Naive B cell (primary cell): ENCODE results near the gene HNRNPAB. TPM values are rescaled to one million over a fixed set of nuclear protein-coding genes. Genes with fewer than 3 reads are reported as not detected.

ENCODE experiments used
- ATAC-seq, 2 donors: fragments of 150-1000 bp; cut with Tn5 transposase; 2 replicates each; pipeline ENCODE4 v1.10.0; 2021; ENCODE audit warnings: low read depth in 2 of 2, mild to moderate bottlenecking in 2 of 2, moderate library complexity in 2 of 2
- DNase-seq: peaks from one replicate; pipeline ENCODE4 v3.0.0; 2022
- H3K27ac Mint-ChIP-seq, 6 donors: one replicate each; pipeline ENCODE4 v1.8.0; 2020 to 2022; ENCODE audit warnings: mild to moderate bottlenecking in 6 of 6, mixed read lengths in 6 of 6, moderate library complexity in 5 of 6, inconsistent platforms in 2 of 6
- H3K27me3 Mint-ChIP-seq, 3 donors: one replicate each; pipeline ENCODE4 v1.8.0; 2021 to 2022; ENCODE audit warnings: mixed read lengths in 3 of 3, mild to moderate bottlenecking in 1 of 3
- H3K36me3 Mint-ChIP-seq, 2 donors: one replicate each; pipeline ENCODE4 v1.8.0; 2020 to 2022; ENCODE audit warnings: mixed read lengths in 2 of 2, inconsistent platforms in 1 of 2, mild to moderate bottlenecking in 1 of 2
- H3K4me1 Mint-ChIP-seq, 3 donors: one replicate each; pipeline ENCODE4 v1.8.0; 2020 to 2022; ENCODE audit warnings: mixed read lengths in 3 of 3, inconsistent platforms in 1 of 3, mild to moderate bottlenecking in 1 of 3, moderate library complexity in 1 of 3
- H3K4me3 Mint-ChIP-seq, 8 donors: one replicate each; pipeline ENCODE4 v1.8.0; 2020 to 2022; ENCODE audit warnings: mild to moderate bottlenecking in 8 of 8, mixed read lengths in 8 of 8, moderate library complexity in 8 of 8, inconsistent platforms in 2 of 8
- H3K9me3 Mint-ChIP-seq, 7 donors: one replicate each; pipeline ENCODE4 v1.8.0; 2020 to 2022; ENCODE audit warnings: mixed read lengths in 7 of 7, mild to moderate bottlenecking in 5 of 7, inconsistent platforms in 2 of 7, moderate library complexity in 1 of 7
- polyA plus RNA-seq, 6 donors: library from polyadenylated mRNA; unstranded; fragments of 300-500 nt; fragmentation: Illumina TruSeq; gene quantifications; one replicate each; pipeline ENCODE4 v1.2.3, GENCODE V29; 2021; ENCODE audit warnings: low read depth in 6 of 6

HNRNPAB gene
- 10 to 100 TPM; 33.3 to 65.8 (median 51.7) TPM for polyA plus RNA-seq

DNA sequence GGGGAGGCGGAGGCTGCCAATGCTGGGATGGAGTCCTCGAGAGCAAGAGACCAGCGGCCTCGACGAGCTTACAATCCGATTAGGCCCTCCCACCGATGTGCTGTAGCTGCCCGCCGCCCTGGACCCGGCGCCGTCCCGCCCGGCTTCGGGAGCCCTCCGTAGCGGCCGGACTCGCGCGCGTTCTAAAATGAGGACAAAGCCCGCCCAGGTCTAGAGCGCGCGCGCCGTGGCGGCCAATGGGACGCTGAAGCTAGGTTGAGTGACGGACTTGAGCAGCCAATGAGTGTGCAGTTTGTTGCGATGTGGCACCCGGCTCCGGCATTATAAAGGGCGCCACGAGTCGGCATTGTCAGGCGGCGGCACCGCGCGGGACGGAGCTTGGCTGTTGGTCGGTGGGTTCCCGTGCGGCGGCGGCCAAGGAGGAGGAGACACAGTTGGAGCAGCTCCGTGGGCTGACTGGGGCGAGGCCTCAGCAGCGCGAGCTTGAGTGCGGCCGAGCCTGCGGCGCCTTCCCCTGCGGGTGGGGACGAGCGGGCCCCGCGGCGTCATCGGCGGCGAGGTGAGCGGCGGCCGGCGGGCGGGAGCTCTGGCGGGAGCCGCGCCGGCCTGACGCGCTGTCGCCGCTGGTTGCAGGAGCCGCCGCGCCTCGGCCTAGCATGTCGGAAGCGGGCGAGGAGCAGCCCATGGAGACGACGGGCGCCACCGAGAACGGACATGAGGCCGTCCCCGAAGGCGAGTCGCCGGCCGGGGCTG is at the start of gene HNRNPAB:
HNRNPAB (plus strand) TSS at position 352 of the 753 bp plus-strand sequence; CDS start at position 657, 305 bp downstream.
- Mint-ChIP-seq H3K4me1 (peaks cover 17 to 36% (median 27%) of the 10 kb centered on the region in 3 donors), H3K4me3 (peak within 1 kb of the TSS; percentile 95 to 99 (median 98)), H3K9me3 (peaks cover 0 to 3% (median 0%) of the 10 kb centered on the region in 7 donors), H3K27ac (peak within 1 kb of the TSS; percentile 75 to 100 (median 100)), H3K27me3 (peaks cover 0 to 5% (median 0%) of the 10 kb centered on the region in 3 donors), H3K36me3 (peaks cover 5 to 18% of the 10 kb centered on the region in 2 donors)
- peak; percentile 94 for DNase-seq
- peak; percentile 84 to 87 for ATAC-seq

DNA sequence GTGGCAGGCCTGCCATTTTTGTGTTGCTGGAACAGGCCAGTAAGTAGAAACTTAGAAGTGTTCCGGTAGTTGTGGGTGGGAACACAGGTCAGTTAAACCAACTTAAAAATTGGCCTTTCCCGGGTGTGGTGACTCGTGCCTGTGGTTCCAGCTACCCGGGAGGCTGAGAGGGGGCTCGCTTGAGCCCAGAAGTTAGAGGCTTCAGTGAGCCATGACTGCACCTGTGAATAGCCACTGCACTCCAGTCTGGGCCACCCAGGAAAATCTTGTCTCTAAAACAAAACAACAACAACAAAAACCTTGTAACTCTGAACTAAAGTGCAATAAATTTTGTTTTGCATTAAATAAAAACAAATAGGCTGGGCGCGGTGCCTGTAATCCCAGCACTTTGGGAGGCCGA is 49.3 kb upstream of the HNRNPAB start:
- no peak for DNase-seq
- Mint-ChIP-seq H3K27ac (peak overlapping the region in 2 of 6 donors; percentile 34 to 47), H3K36me3 (no peaks in the 10 kb centered on the region), H3K4me3 (peak overlapping the region in 3 of 8 donors; percentile 91 to 98 (median 98)), H3K4me1 (peaks cover 30 to 40% (median 32%) of the 10 kb centered on the region in 3 donors), H3K9me3 (no peaks in the 10 kb centered on the region), H3K27me3 (no peaks in the 10 kb centered on the region)
- no peak for ATAC-seq

DNA sequence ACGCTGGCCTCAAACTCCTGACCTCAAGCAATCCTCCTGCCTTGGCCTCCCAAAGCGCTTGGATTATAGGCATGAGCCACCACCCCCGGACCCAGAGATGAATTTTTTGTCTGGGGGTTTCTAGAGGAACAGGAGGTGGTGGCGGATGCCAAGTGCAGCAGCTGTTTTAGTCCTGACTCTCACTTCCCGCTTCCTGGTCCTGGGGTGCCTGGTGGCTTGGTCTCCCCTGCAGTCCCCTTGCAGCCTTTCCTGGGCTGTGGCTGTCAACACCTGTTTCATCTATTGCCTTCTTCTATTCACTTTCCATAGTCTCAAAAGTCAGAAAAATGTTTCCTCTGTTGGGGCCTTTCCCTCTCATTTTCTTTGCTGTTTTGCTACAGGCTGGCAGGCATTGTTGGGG is 44.2 kb upstream of the HNRNPAB start:
- Mint-ChIP-seq H3K4me1 (peaks cover 8 to 12% (median 11%) of the 10 kb centered on the region in 3 donors), H3K27me3 (peaks cover 0 to 14% (median 11%) of the 10 kb centered on the region in 3 donors), H3K9me3 (no peaks in the 10 kb centered on the region), H3K27ac (peak overlapping the region in 1 of 6 donors; percentile 83), H3K36me3 (no peaks in the 10 kb centered on the region), H3K4me3 (peak overlapping the region in 1 of 8 donors; percentile 51)
- no peak for DNase-seq
- ATAC-seq: no peak

GRCh38 chr5:178162481-178162880 is 41.9 kb upstream of the HNRNPAB start:
- DNase-seq: no peak
- no peaks in the 10 kb centered on the region for H3K9me3 Mint-ChIP-seq
- H3K36me3 Mint-ChIP-seq: no peaks in the 10 kb centered on the region
- peaks cover 0 to 14% (median 11%) of the 10 kb centered on the region in 3 donors for H3K27me3 Mint-ChIP-seq
- peak overlapping the region in 1 of 6 donors; percentile 70 for H3K27ac Mint-ChIP-seq
- H3K4me1 Mint-ChIP-seq: peaks cover 8 to 12% (median 11%) of the 10 kb centered on the region in 3 donors
- no peak for ATAC-seq
- H3K4me3 Mint-ChIP-seq: peak overlapping the region in 1 of 8 donors; percentile 21

- peaks cover 0 to 14% (median 11%) of the 10 kb centered on the region in 3 donors for H3K27me3 Mint-ChIP-seq
- H3K9me3 Mint-ChIP-seq: no peaks in the 10 kb centered on the region
- H3K4me3 Mint-ChIP-seq: peak overlapping the region in 6 of 8 donors; percentile 36 to 81 (median 72)
- ATAC-seq (peak; percentile 99), DNase-seq (peak; percentile 88)
- peaks cover 8 to 14% (median 12%) of the 10 kb centered on the region in 3 donors for H3K4me1 Mint-ChIP-seq
- H3K27ac Mint-ChIP-seq: peak overlapping the region; percentile 47 to 74 (median 68)
- H3K36me3 Mint-ChIP-seq: no peaks in the 10 kb centered on the region
Observed at GRCh38 chr5:178163772-178164735, 40.3 kb upstream of the HNRNPAB start.

DNA sequence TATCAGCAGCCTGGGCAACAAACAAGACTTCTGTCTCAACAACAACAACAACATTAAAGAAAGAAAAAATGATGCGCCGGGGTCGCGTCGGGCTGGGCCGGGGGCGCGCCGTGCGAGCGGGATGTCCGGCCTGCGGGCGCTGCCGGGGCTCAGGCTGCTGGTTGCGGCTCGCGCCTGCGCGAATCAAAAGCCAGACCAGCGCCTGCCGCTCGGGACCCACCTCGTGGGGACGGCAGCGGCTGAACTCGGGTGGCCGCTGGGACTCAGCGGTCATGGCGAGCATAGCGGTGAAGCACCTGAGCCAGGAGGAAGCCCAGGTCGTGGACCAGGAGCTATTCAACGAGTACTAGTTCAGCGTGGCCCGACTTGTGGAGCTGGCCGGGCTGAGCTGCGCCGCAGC is 38.8 kb upstream of the HNRNPAB start:
- Mint-ChIP-seq H3K27me3 (peaks cover 0 to 14% (median 11%) of the 10 kb centered on the region in 3 donors), H3K4me1 (peaks cover 8 to 14% (median 12%) of the 10 kb centered on the region in 3 donors), H3K36me3 (no peaks in the 10 kb centered on the region), H3K27ac (no peak overlapping the region), H3K4me3 (no peak overlapping the region), H3K9me3 (no peaks in the 10 kb centered on the region)
- DNase-seq (no peak), ATAC-seq (no peak)

DNA sequence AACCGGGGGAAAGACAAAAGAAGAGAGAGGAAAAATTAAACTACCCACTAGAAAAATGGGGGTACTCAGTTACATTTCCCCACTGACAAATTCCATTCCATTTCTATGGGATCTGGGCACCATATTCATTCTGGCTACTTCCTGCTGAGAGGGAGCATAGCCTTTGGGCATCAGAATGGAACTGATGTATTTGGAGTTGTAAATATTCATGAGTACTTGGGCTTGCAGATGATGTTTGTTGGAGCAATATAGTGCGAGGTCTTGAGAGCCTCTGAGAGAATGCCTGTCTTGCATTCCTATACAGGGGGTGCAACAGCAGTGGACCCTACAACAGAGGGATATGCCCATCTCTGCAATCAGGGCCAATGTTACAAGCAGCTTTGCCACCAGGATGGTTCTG is 33.9 kb upstream of the HNRNPAB start:
- no peak overlapping the region for H3K27ac Mint-ChIP-seq
- no peak overlapping the region for H3K4me3 Mint-ChIP-seq
- H3K36me3 Mint-ChIP-seq: no peaks in the 10 kb centered on the region
- DNase-seq: no peak
- no peak for ATAC-seq
- no peaks in the 10 kb centered on the region for H3K9me3 Mint-ChIP-seq
- H3K27me3 Mint-ChIP-seq: no peaks in the 10 kb centered on the region
- H3K4me1 Mint-ChIP-seq: peaks cover 0 to 3% (median 0%) of the 10 kb centered on the region in 3 donors

DNA sequence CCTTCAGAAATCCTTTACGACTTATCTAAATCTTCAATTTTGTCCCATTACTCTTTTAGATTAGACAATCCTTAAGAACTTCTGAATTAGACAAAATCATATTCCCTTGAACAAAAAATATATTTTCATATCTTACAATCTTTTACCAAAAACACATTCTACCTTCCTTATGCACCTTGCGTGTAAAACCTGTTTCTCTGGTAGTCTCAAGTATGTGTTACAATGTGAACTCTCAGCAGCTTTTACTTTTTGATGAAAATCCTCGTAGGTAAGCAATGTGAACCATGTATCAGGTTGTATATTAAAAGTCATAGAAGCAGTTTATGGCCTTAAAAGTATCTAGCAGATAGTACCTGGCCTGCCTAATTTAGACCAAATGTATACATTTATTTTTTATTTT is 29.9 kb upstream of the HNRNPAB start:
- peaks cover 0 to 5% (median 0%) of the 10 kb centered on the region in 7 donors for H3K9me3 Mint-ChIP-seq
- DNase-seq (no peak), ATAC-seq (no peak)
- H3K4me1 Mint-ChIP-seq: no peaks in the 10 kb centered on the region
- no peak overlapping the region for H3K4me3 Mint-ChIP-seq
- no peaks in the 10 kb centered on the region for H3K36me3 Mint-ChIP-seq
- H3K27ac Mint-ChIP-seq: no peak overlapping the region
- H3K27me3 Mint-ChIP-seq: peaks cover 0 to 16% (median 6%) of the 10 kb centered on the region in 3 donors

DNA sequence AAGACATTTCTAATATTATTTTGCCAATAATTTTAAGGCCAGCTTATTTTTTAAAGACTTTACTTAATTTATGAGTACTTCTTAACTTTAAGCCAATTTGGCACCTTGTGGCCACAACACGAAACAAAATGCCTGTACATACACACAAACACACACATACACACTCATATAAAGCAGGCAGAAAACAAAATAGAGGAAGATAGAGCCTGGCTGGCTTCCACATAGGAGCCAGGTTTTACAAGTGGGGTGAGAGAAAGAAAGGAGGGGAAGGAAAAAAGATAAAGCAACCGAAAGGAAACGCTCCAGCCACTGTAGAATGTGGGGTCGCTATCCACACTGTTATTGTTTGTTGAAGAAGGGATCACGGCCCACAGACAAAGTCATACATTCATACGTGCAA is 27.5 kb upstream of the HNRNPAB start:
- peaks cover 0 to 5% (median 0%) of the 10 kb centered on the region in 7 donors for H3K9me3 Mint-ChIP-seq
- no peaks in the 10 kb centered on the region for H3K4me1 Mint-ChIP-seq
- ATAC-seq: no peak
- H3K36me3 Mint-ChIP-seq: no peaks in the 10 kb centered on the region
- peaks cover 0 to 24% (median 6%) of the 10 kb centered on the region in 3 donors for H3K27me3 Mint-ChIP-seq
- no peak for DNase-seq
- H3K4me3 Mint-ChIP-seq: no peak overlapping the region
- no peak overlapping the region for H3K27ac Mint-ChIP-seq

GRCh38 chr5:178177569-178177968 is 26.8 kb upstream of the HNRNPAB start:
- peaks cover 0 to 24% (median 6%) of the 10 kb centered on the region in 3 donors for H3K27me3 Mint-ChIP-seq
- no peak for ATAC-seq
- H3K4me3 Mint-ChIP-seq: no peak overlapping the region
- no peak overlapping the region for H3K27ac Mint-ChIP-seq
- DNase-seq: no peak
- H3K4me1 Mint-ChIP-seq: peaks cover 0 to 4% (median 0%) of the 10 kb centered on the region in 3 donors
- H3K36me3 Mint-ChIP-seq: no peaks in the 10 kb centered on the region
- peaks cover 0 to 5% (median 0%) of the 10 kb centered on the region in 7 donors for H3K9me3 Mint-ChIP-seq

DNA sequence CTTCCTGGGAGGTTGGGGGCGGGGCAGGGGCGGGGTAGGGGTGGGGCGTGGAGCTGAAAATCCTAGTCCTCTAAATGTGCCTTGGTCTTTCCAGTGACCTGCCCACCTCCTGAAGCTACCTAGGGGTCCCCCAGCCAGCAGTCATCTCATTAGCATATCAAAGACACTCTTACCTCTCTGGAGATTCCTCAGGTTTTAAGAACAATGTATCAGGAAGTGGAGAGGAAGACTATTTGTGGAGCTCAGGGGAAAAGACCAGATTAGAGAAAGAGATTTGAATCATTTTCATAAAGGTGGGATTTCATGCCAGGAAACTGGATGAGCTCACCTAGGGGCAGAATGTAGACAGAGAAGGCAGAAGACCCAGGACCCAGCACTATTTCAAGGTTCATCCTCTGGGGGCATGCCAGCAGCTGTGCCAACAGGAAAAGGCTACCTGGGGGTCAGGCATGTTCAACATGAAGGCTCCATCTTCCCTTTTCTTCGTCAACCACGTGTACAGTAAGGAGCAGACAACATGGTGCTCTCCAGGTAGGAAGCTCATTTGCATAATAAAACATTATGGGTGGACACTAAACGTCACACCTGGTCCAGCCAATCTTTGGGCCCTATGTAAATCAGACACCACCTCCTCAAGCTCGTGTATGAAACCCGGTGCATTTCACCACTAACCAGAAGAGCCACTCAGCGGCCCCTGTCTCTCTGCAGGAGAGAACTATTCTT is 24.0 kb upstream of the HNRNPAB start:
- Mint-ChIP-seq H3K4me1 (peaks cover 0 to 4% (median 0%) of the 10 kb centered on the region in 3 donors), H3K27ac (no peak overlapping the region), H3K36me3 (no peaks in the 10 kb centered on the region), H3K4me3 (no peak overlapping the region), H3K9me3 (peaks cover 0 to 5% (median 0%) of the 10 kb centered on the region in 7 donors), H3K27me3 (peaks cover 0 to 24% (median 6%) of the 10 kb centered on the region in 3 donors)
- no peak for ATAC-seq
- no peak for DNase-seq

- Mint-ChIP-seq H3K4me3 (peak overlapping the region in 1 of 8 donors; percentile 31), H3K27me3 (peaks cover 0 to 17% (median 6%) of the 10 kb centered on the region in 3 donors), H3K36me3 (no peaks in the 10 kb centered on the region), H3K27ac (peak overlapping the region in 2 of 6 donors; percentile 6 to 69), H3K4me1 (peaks cover 0 to 4% (median 0%) of the 10 kb centered on the region in 3 donors), H3K9me3 (peaks cover 0 to 5% (median 0%) of the 10 kb centered on the region in 7 donors)
- ATAC-seq (no peak), DNase-seq (no peak)
Observed at GRCh38 chr5:178182158-178182876, 22.0 kb upstream of the HNRNPAB start.
